Fibroblast of upper back skin (primary cell): ENCODE results near the gene KIF1C.
"Not testable (repeated sequence)": the region's sequence is repeated elsewhere in the genome, so short reads cannot be mapped to it uniquely, and the experiment has no call there.

ENCODE experiments used
- DNase-seq: peaks from one replicate; pipeline ENCODE4 v3.0.0-alpha.2; 2013

Gene KIF1C

GRCh38 chr17:5002121-5002788, 4.5 kb downstream of the KIF1C start:
- no peak for DNase-seq

- no peak for DNase-seq
Measured at GRCh38 chr17:5003214-5003867, 5.6 kb downstream of the KIF1C start.

- DNase-seq = no peak
Measured at GRCh38 chr17:5011928-5012327, 14.2 kb downstream of the KIF1C start.

GRCh38 chr17:5014357-5014756, 16.6 kb downstream of the KIF1C start:
- no peak for DNase-seq

GRCh38 chr17:5019475-5019956, 21.8 kb downstream of the KIF1C start:
- DNase-seq = peak; percentile 12

- no peak for DNase-seq
Measured at GRCh38 chr17:5020502-5021023, 22.8 kb downstream of the KIF1C start.

GRCh38 chr17:5022171-5022711, 24.5 kb downstream of the KIF1C start:
- no peak for DNase-seq

GRCh38 chr17:5023588-5024147, 25.9 kb downstream of the KIF1C start:
- DNase-seq = no peak

GRCh38 chr17:5024604-5025003, 26.9 kb downstream of the KIF1C start:
- no peak for DNase-seq

- no peak for DNase-seq
Measured at GRCh38 chr17:5027299-5027698, 29.5 kb downstream of the KIF1C start.

- no peak for DNase-seq
Measured at GRCh38 chr17:5027916-5028315, 30.2 kb downstream of the KIF1C start.

GRCh38 chr17:5030168-5030567, 32.4 kb downstream of the KIF1C start:
- DNase-seq = not testable (repeated sequence)

GRCh38 chr17:5031365-5032082, 33.8 kb downstream of the KIF1C start:
- peak; percentile 80 for DNase-seq

GRCh38 chr17:5032865-5033264, 35.1 kb downstream of the KIF1C start:
- no peak for DNase-seq

GRCh38 chr17:5033352-5034015, 35.7 kb downstream of the KIF1C start:
- DNase-seq = no peak

- no peak for DNase-seq
Measured at GRCh38 chr17:5034063-5034462, 36.3 kb downstream of the KIF1C start.

GRCh38 chr17:5034651-5035050, 36.9 kb downstream of the KIF1C start:
- no peak for DNase-seq

- no peak for DNase-seq
Measured at GRCh38 chr17:5035315-5035714, 37.6 kb downstream of the KIF1C start, which contains the start of gene SLC52A1. TSS of gene SLC52A1 (minus strand) at chr17:5035426. CDS start at chr17:5034606, 820 bp downstream.

- no peak for DNase-seq
Measured at GRCh38 chr17:5042157-5043022, 44.6 kb downstream of the KIF1C start.

GRCh38 chr17:5043524-5043923, 45.8 kb downstream of the KIF1C start:
- DNase-seq = no peak

GRCh38 chr17:5044630-5045029, 46.9 kb downstream of the KIF1C start:
- no peak for DNase-seq
